Left lobe of liver (tissue), 2 donors: Measurements from ENCODE around the gene TOX3. TPM values are rescaled to one million over a fixed set of nuclear protein-coding genes. Genes with fewer than 3 reads are reported as not detected.

Source experiments
- ATAC-seq: fragments of 200-7000 bp; cut with Tn5 transposase; one replicate; pipeline ENCODE4 v1.9.1; 2020; ENCODE audit warnings: mild to moderate bottlenecking, moderate library complexity
- DNase-seq: peaks from one replicate; pipeline ENCODE4 v3.0.0-alpha.2; 2020; ENCODE audit warnings: low spot score
- total RNA-seq: library from RNA; stranded (reverse); gene quantifications from one replicate; pipeline ENCODE4 v1.2.1, GENCODE V29; 2021
- donor health status: DM: no; HTN: no; CAD: no; lungs with moderate emphysema.
- donor health status: DM: no; HTN: yes; CAD: no.

The TOX3 gene
- total RNA-seq, 1 donor from 2014 or later: 1.3 TPM

- ATAC-seq: peak; percentile 93
- DNase-seq: peak; percentile 46
These were observed 138.6 kb downstream of the TOX3 start for GRCh38 chr16:52408191-52408845.

DNA sequence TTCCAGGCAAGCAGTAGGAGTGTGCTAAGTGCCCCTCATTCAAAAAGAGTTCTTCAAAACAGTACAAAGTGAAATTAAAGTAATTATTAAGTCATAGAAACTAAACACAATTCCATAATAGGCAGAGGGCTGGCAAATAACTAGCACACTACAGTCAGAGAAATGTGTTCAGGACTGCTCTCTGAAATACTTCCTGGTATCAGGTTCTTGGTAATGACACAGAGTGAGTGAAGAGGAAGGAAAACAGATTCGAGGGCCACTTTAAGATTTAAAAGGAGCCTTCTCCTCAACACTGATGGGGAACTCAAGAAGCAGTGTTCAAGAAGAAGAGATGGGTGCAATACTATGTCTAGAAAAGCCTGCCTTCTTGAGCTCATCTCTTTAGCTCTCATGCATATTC lies 139.2 kb downstream of the TOX3 start:
- ATAC-seq (no peak), DNase-seq (no peak)

GRCh38 chr16:52405441-52405840 lies 141.5 kb downstream of the TOX3 start:
- DNase-seq: no peak

GRCh38 chr16:52404546-52404945 lies 142.4 kb downstream of the TOX3 start:
- DNase-seq (no peak), ATAC-seq (no peak)

More at GRCh38 chr16:52405441-52405840, 141.5 kb downstream of the TOX3 start:
- no peak for ATAC-seq

- ATAC-seq: no peak
- DNase-seq: no peak
These were observed 147.8 kb downstream of the TOX3 start for GRCh38 chr16:52399116-52399515.

GRCh38 chr16:52398491-52398960 lies 148.4 kb downstream of the TOX3 start:
- DNase-seq (peak; percentile 72), ATAC-seq (peak; percentile 97)

DNA sequence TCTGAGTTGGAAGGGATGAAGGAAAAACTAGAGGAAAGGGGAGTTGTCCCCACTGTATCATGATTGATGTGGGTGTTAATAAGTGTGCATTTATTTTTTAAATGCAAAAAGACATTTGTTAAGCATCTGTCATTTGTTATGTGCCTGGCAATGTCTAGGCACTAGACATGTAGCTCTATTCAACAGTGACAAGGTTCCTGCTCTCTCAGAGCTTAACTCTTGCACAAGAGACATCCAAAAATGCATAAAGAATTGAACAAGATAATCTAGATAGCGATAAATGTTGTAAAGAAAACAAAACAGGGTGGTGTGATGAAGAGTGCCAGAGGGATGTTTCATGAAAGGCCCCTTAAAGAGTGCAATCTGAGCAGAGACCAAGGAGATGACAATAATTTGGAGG lies 148.9 kb downstream of the TOX3 start:
- peak; percentile 22 for ATAC-seq
- no peak for DNase-seq

DNA sequence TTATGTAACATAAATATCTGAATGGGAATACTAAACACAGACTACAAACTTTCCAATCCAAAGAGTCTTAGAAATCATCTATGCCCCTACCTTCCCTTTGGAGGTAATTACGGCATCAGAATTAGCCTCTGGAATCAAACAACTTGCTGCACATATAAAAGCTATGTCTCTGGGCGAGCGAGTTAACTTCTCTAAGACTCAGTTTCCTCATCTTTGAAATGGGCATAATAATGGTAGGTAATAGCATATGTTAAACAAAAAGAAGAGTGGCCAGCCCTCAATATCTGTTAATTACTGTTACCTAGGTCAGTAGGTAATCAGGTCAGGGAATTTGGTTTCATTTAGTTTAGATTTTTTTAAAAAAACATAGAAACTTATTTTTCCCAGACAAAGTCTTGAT lies 153.5 kb downstream of the TOX3 start:
- DNase-seq (no peak), ATAC-seq (no peak)

GRCh38 chr16:52389045-52389444 lies 157.9 kb downstream of the TOX3 start:
- ATAC-seq: peak; percentile 85
- DNase-seq: no peak
